Left cardiac atrium (tissue), 4 donors: ENCODE results near the gene GSS. TPM values are rescaled to one million over a fixed set of nuclear protein-coding genes. Genes with fewer than 3 reads are reported as not detected.

Experiments used
- ATAC-seq, 2 donors: fragments of 200-7000 bp; cut with Tn5 transposase; one replicate each; pipeline ENCODE4 v1.9.1; 2020; ENCODE audit warnings: mild to moderate bottlenecking in 2 of 2, moderate library complexity in 2 of 2
- DNase-seq: peaks from one replicate; pipeline ENCODE4 v3.0.0-alpha.2; 2020
- intact Hi-C, 2 donors: fragments of 100-400 bp; cut with DNase I; formaldehyde crosslinking; loops; one replicate each; pipeline versions ENCODE4 v1.14.1 to v1.15.1; 2022 to 2023
- long read RNA-seq: library from polyadenylated mRNA; unstranded; transcript quantifications from one replicate; pipeline ENCODE4 v2.0.0, GENCODE V29; 2021
- total RNA-seq, 2 donors: library from RNA; stranded (reverse); fragmentation: NEBNext Ultra II Directional; extraction: Animal tissue kit (Norgen Biotek cat#: 25700); gene quantifications; one replicate each; pipeline ENCODE4 v1.2.1, GENCODE V29; 2021
- donor health status: DM: no; HTN: yes; CAD: no.
- donor health status: DM: no; HTN: yes; CAD: no; lungs with severe emphysema.
- donor health status: DM: yes; HTN: yes; CAD: no.
- donor health status: Dilated cardiomyopathy.

Gene GSS
- 10 to 100 TPM; 20.1 to 27.2 TPM for total RNA-seq
- long read RNA-seq, transcript GSS-201 (13 exons, 1,919 nt), result major isoform, 53 of 75 reads
- long read RNA-seq, partial matches to known transcripts, result 11 of 75 reads
- long read RNA-seq, other reads (novel, unspliced or antisense), result 11 of 75 reads

DNA sequence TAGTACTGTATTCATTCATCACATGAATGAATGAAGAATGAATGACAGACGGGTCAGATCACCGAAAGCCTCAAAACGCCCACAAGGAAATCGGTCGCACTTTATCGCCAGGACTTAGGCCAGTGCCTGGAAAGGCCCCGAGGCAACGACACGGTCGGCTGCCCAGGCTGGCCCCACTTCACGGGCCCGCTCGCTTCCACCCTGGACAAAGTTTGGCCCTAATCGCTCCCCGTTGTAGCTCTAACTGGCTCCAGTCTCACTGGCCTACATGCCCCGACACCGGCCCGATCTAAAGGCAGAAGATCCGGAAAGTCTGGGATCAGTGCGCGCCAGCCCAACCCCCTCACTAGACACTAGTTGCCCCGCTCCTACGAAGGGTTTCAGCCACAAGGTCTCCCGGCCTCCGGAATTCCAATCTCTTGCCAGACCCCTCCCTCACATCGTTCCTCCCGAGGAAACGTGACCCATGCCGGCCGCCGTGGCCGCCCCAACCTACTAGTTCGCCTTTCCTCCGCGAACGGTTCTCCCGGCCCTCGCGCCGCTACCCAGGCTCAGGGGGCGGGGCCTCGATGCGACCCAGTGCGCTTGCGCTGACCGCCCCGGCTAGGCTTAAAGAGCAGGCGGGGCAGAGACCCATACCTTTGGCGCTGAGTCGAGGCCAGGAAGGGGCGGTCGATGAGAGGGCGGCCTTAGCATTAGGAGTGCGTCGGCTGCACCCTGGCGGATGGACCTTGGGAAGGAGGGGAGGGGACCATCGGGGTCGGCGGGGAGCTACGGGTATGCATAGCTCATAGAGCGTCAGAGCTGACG lies at the start of gene GSS, which contains the start of gene MYH7B:
TSS of gene GSS (minus strand) at position 576 of the 810 bp plus-strand sequence. CDS start 3,954 bp downstream, outside the sequence.
TSS of gene MYH7B (plus strand) at position 638 of the 810 bp plus-strand sequence. CDS start 22,138 bp downstream, outside the sequence.
- DNase-seq, result peak; percentile 98
- intact Hi-C loops, result loop anchor here (2.0 to 5.0 kb wide), 2 partner anchors 81 to 83 kb away; partner anchors contain the start of gene GGT7 (in 1 of the 2)

DNA sequence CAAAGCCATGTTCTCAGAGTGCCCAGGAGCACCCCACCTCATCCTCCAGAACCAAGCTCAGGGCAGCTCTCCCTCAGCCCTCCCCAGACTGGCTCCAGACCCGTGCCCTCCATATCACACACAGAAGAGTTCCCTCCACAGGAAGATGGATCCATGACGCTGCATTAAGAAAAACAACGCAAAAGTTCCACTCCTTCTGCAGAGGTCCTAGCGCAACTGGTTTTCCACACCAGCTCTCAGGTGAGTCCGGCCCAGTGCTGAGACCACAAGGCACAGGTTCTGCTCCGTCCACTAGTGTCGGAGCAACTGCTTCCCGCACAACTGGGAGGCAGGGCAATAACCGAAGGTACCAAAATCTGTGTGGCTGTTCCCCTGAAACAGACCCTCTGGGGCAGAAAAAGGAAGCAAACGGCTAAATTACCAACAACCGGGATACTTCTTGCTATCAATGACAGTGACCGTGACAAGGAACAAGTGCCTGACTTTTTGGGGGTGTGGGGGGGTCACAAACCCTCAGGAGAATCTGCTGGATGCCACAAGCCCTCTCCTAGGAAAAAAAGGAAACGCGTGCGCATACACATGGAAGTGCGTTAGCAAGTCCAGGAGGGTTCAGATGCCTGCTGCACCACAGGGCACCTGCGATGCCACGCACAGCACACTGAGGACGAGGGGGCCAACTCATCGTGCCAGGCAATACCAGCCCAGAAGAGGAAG lies 49.3 kb upstream of the GSS start:
- DNase-seq, result peak; percentile 6
- no peak for ATAC-seq
- intact Hi-C loops, result no loop called here

More for the DNA sequence above, at the start of gene GSS, which contains the start of gene MYH7B:
- peak; percentile 98 for ATAC-seq

DNA sequence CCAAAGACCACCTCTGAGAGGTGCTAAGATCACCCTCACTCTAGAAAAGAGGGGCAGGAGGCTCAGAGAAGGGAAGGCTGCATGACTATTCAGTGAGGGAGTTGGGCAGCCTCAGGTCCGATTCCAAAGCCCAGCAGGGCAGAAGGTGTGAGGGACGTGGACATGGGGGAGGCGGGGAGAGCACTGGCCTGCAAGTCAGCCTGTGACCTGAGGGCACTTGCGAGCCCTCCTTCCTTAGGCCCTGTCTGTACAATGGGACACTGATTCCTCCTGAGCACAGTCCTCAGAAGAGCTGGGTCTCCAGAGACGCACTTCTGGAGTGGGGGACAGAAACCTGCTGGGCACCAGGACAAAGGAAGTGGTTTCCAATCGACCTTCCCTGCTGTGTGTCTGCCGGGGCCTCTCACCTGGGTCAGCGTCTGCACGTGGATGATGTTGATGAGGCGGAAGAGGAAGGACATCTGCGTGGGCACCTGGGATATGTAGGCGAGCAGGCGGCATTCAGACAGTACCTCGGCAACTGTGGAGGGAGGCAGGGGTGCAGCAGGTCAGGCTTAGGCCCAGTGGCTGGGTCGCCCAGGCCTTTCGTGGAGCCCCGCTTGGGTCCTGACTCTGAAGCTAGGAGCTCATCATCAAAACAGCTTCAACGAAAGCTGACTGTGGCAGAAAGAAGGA lies 48.6 kb upstream of the GSS start:
- intact Hi-C loops, result no loop called here
- no peak for ATAC-seq
- peak; percentile 20 for DNase-seq

DNA sequence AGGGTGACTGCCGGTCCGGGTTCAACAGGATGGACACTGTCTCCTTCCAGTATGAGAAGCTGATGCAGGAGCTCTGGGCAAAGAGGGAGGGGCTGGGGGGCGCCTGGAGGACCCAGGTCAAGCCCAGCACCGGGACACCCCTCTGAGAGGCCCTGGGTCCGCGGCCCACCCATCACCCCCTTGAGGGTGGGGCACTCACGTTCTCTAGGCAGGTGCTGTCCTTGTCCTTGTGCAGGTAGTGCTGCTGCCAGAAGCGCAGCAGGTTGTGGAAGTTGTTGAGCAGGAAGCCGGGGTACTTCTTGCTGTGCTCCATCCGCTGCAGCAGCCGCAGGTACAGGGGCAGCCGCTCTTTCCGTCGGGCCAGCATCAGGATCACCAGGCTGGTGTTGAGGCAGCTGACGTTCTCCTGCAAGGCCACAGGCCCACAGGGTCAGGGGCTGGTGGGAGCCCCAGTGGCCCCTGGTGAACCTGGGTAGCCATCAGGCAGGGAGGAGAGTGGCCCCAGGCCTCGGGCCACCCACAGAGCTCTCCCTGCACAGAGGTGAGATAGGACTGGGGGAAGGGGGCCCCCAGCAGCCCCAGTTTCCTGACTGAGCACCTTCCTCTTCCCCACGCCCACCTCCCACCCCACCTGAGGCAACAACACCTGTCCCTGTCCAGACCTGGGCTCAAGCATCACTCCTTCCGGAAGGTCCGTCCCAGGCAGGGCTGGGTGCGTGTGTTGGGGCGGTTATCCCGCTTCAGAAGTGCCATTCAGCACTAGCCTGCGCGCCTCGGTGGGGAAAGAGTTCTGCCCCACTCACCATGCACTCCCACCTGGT lies 47.8 kb upstream of the GSS start:
- DNase-seq, result peak; percentile 15
- ATAC-seq, result no peak
- intact Hi-C loops, result no loop called here

DNA sequence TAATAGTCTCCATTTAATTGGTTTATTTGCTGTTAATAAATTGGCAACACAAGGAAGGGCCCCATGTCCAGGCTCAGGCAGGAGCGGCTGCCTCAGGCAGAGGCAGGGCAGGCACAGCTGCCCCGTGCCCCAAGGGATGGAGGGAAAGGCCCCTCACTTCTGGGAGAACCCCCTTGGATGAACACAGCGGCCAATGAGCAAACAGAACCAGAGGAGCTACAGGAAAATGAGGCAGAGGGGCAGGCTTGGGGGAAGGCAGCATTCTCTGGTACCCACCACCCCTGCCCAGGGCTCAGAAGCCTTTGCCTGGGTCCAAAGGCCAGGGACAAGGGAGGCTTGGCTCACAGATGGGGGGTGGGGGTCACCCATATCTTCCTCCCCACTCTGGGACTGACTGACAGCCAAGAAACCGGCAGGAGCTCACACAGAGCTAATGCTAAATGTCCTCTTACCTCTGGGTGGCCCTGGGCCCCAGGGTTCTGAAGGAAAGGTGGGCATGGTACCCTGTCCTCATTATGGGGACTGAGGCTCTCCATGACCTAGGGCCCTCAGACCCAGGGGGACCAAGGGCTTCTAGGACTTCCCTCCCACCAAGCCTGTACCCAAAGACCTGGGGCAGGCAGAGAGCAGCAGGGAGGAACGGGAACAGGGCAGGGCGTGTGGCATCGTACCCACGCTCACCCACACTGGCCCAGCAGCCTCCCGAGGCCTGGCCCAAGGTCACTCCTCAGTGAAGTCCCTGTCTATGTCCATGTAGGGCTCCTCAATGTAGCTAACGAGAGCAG lies 47.0 kb upstream of the GSS start:
- ATAC-seq (peak in 1 of 2 donors; percentile 5), DNase-seq (peak; percentile 5)
- intact Hi-C loops, result no loop called here

DNA sequence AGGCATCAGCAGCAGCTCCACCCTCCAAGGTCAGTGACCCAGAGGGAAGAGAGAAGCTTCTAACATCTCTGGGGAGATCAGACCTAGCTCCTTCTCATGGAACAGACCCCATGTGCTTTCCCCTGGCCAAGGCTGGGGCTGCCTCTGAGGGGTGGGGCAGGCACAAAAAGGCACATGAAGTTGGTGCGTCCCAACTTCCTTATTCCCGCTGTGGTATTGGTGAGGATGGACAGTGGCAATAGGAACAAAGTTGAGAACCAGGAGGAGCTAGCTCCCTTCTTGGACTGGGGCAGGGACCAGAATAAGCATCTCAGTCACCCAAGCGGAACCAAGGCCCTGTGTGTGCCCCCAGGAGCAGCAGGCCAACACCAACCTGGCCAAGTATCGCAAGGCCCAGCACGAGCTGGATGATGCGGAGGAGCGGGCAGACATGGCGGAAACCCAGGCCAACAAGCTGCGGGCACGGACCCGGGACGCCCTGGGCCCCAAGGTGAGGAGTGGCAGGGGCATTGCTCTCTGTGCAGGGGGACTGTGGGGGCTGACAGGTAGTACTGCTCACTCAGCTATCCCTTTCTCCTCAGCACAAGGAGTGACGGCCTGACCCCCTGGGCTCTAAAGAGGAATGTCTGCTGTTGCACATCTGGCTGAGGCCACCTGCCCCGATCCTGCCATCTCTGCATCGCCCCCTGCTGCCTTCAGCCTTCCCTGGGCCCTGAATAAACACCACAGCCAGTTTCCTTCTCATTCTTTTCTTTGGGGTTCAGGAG lies 46.2 kb upstream of the GSS start:
- ATAC-seq (no peak), DNase-seq (peak; percentile 22)
- intact Hi-C loops, result no loop called here

DNA sequence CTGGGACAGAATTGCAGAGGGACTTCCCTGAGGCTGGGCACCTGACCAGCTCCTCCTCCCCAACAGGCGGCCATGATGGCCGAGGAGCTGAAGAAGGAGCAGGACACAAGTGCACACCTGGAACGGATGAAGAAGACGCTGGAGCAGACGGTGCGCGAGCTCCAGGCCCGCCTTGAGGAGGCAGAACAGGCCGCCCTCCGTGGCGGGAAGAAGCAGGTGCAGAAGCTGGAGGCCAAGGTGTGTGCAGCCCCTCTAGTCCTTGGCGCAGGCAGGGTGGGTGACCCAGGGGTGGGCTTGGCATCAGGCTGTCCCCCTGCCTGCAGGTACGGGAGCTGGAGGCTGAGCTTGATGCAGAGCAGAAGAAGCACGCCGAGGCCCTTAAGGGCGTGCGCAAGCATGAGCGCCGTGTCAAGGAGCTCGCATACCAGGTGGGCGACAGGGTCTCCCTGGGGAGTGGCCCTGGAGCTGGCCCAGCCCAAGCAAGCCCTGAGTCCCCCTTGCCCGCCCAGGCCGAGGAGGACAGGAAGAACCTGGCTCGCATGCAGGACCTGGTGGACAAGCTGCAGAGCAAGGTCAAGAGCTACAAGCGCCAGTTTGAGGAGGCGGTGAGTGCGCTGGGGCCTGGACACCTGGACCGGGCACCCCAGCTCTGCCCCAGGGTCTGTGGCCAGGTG lies 45.5 kb upstream of the GSS start:
- ATAC-seq, result no peak
- intact Hi-C loops, result no loop called here

DNA sequence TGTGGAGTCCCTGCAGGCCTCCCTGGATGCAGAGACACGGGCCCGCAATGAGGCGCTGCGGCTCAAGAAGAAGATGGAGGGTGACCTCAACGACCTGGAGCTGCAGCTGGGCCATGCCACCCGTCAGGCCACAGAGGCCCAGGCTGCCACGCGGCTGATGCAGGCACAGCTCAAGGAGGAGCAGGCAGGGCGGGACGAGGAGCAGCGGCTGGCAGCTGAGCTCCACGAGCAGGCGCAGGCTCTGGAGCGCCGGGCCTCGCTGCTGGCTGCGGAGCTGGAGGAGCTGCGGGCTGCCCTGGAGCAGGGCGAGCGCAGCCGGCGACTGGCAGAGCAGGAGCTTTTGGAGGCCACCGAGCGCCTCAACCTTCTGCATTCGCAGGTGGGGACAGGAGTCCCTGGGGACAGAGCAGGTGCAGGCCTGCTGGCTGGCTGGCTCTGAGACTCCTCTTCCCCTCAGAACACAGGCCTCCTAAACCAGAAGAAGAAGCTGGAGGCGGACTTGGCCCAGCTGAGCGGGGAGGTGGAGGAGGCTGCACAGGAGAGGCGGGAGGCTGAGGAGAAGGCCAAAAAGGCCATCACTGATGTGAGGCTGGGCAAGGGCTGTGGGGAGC lies 44.8 kb upstream of the GSS start:
- intact Hi-C loops, result no loop called here
- DNase-seq, result no peak
- ATAC-seq, result no peak

More for the DNA sequence above, 45.5 kb upstream of the GSS start:
- peak; percentile 26 for DNase-seq

DNA sequence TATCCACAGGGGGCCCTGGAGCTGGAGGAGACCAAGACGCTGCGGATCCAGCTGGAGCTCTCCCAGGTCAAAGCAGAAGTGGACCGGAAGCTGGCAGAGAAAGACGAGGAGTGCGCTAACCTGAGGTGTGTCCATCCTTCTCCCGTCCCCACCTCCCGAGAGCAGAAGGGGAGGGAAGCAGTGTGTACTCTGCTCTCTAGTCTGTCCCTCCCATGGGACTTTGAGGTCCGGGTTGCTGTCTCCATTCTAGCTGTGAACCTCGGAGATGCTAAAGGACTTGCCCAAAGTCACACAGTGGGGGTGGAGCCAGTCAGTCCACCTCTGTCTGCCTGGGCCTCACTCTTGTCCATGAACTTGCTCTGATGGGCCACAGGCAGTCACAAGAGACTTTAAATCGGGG lies 44.2 kb upstream of the GSS start:
- intact Hi-C loops, result no loop called here
- DNase-seq, result no peak

DNA sequence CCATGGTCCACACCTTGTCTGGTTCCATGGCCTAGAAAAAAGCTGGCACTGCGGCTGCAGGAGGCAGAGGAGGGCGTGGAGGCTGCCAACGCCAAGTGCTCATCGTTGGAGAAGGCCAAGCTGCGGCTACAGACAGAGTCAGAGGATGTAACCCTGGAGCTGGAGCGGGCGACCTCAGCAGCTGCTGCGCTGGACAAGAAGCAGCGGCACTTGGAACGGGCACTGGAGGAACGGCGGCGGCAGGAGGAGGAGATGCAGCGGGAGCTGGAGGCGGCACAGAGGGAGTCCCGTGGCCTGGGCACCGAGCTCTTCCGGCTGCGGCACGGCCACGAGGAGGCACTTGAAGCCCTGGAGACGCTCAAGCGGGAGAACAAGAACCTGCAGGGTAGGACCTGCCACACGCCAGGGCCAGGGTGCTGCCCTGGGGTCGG lies 43.4 kb upstream of the GSS start:
- no peak for DNase-seq
- ATAC-seq, result no peak
- intact Hi-C loops, result no loop called here

More for the DNA sequence above, 44.2 kb upstream of the GSS start:
- no peak for ATAC-seq

DNA sequence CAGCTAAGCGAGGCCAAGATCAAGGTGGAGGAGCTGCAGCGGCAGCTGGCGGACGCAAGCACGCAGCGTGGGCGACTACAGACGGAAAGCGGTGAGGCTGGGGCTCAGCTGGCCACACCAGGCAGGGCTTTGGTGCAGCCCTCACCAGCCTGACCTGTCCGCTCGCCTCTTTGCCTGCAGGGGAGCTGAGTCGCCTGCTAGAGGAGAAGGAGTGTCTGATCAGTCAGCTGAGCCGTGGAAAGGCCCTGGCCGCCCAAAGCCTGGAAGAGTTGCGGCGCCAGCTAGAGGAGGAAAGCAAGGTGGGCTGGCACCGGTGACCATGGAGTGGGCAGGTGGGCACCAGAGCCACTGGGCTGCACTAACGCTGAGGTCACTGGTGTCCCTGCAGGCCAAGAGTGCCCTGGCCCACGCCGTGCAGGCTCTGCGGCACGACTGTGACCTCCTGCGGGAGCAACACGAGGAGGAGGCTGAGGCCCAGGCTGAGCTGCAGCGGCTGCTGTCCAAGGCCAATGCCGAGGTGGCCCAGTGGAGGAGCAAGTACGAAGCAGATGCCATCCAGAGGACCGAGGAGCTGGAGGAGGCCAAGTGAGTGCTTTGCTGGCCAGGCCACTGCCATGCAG lies 42.8 kb upstream of the GSS start:
- ATAC-seq, result no peak

DNA sequence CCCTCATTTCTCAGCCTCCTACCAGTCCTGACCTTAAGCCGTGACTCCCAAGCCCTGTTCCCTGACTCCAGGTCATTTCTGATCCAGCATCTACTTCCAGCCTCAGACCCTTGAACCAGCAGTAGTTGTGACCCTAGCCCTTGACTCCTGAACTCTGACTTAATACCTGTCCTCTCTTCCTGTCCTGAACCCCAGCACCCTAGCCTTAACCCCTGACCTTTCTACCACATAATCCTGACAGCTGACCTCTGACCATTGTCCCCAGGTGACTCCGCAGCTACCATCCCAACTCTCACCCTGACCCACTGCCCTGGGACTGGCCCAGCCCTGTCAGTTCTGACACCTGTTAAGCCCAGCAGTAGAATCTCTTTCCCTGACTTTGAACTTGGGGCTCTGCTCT lies 42.2 kb upstream of the GSS start:
- no peak for DNase-seq
- no peak for ATAC-seq
- intact Hi-C loops, result no loop called here

More for the DNA sequence above, 42.8 kb upstream of the GSS start:
- no peak for DNase-seq
- intact Hi-C loops, result no loop called here

DNA sequence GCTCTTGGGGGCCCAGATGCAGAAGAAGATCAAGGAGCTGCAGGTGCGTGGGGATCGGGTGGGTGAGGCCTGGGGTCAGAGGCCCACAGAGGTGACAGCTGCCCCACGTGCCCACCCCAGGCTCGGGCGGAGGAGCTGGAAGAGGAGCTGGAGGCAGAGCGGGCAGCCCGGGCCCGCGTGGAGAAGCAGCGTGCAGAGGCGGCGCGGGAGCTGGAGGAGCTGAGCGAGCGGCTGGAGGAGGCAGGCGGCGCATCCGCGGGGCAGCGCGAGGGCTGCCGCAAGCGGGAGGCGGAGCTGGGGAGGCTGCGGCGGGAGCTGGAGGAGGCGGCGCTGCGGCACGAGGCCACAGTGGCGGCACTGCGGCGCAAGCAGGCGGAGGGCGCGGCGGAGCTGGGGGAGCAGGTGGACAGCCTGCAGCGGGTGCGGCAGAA lies 41.5 kb upstream of the GSS start:
- intact Hi-C loops, result no loop called here
- DNase-seq (peak; percentile 13), ATAC-seq (peak; percentile 34 to 70)

DNA sequence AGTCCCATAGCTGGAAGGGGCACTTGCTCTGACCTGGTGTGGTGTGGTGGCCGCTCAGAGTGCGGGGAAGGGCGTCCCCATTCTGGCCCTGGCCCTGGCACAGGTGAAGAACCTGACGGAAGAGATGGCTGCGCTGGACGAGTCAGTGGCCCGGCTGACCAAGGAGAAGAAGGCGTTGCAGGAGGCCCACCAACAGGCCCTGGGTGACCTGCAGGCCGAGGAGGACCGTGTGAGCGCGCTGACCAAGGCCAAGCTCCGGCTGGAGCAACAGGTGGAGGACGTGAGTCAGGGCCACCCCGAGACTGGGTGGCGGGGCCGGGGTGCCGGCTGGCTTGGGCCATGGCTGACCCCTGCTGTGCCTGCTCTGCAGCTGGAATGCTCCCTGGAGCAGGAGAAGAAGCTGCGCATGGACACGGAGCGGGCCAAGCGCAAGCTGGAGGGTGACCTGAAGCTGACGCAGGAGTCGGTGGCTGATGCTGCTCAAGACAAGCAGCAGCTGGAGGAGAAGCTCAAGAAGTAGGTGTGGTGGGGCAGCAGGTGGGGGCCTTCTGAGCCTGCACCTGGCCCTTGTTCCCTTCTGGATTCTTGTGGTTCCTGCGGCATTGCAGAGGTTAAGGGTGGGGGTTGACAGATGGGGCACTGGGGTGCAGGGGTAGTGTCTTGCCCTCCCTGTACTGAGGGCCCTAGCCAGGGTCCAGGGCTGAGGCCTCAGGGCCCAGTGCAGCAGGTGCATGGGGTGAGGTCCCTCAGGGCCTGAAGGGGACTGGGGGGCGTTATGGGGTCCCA lies 40.8 kb upstream of the GSS start:
- ATAC-seq, result no peak
- DNase-seq, result no peak
- intact Hi-C loops, result no loop called here

DNA sequence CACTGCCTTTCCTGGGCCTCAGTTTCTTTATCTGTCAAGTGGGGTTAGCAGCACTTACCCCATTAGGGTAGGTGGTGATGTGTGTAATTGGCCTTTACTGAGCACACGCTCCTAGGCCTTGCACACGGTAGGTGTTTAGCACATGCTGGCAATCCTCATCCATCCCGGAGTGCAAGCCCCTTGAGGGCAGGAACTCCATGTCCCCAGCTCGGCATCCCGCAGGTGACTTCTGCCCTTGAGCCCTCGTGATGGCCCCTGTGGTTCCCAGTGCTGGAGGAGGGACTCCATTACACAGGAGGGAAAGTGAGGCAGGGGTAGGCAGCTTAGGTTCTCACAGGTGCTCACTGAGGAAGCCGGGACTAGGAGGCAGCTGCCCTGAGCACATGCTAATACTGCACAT lies 40.1 kb upstream of the GSS start:
- ATAC-seq, result no peak
- intact Hi-C loops, result no loop called here
- DNase-seq, result no peak
